GM19463 (cell line): ENCODE measurements around the gene TMEM242.

ENCODE experiments used
- ATAC-seq: cut with Tn5 transposase; IDR thresholded peaks from one replicate; pipeline ENCODE4 v1.9.1; 2021; ENCODE audit warnings: mild to moderate bottlenecking, moderate library complexity; ENCODE audit not compliant: unreplicated experiment

The TMEM242 gene

DNA sequence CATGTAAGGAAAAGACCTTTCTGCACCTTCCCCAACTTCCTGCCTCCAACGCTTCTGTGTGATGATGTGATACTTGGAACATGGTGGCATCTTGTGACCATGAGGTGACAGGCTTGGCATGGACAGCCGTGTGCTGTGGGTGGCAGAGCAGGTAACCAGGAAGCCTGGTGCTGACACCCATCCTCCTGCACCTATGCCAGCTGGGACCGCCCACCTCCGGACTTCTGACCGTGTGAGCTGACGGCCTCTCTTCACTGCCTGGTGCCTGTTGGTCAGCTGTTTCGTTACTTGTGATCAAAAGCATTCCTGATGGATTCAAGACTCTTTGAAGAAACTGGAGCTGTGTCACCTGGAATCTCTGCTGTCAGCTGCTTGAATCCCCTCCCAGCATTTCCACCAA lies 70.3 kb downstream of the TMEM242 start:
- no peak for ATAC-seq

DNA sequence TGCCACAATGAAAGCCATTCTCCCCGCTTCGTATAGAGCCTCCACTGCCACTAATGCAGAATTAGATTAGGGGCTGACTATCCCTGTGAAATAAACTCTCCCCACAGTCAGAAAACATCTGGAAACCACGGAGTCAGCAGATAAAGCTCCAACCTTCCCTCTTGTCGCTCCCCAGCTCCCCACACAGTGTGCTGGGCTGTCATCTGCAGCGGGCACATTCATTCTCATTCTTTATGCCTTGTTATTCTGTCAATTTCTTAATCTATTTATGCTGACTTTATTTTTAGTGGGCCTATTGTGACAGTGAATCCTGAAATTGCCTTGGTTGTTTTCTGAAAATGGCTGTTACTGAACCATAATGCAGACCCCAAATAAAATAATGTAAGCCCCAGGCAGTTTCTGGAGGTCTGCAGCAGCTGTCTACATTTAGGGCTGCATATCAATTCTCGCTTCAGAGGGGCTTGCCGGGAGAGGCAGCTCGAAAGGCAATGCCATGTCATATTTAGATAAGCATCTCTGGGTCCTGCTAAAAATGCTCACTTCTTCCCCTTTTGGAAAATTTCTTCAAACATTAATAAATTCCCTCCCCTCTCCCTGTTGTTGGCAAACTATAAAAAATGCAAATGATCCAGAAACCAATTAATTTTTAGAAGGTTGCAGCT lies 71.6 kb downstream of the TMEM242 start:
- ATAC-seq: no peak

DNA sequence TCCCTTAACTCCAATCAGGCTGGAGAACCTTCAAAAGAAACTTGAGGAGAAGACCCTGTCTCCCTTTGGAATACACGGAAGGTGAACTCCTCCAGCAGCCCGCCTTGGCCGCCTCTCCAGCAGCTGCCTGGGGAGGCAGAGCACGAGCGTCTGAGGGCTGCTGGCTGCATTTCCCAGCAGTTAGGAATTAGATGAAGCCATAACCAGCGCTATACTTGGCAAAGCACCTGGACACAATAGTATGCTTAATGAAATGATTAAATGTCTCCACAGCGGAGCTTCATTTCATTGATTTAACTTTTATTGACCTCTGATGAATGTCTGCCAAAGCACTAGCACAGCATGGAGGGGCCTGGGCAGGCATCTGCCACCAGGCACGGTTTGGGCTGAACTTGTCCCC lies 73.5 kb downstream of the TMEM242 start:
- ATAC-seq: no peak

DNA sequence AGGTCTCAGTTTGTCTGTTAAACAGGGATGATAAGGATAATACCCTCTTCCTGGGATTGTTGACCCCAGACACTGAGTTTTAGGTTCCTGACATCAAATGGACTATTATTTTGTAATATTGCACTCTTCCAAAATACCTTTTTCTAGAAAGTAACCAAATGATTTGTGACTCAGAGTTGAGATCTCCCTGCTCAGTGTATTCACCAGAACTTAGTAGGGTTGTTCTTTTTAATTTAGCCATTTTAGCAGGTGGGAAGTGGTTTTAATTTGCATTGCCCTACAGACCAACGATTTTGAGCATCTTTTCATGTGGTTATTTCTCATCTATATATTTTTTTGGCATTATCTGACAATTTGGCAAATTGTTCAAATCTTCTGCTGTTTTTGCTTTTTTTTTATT lies 75.1 kb downstream of the TMEM242 start:
- ATAC-seq: no peak

DNA sequence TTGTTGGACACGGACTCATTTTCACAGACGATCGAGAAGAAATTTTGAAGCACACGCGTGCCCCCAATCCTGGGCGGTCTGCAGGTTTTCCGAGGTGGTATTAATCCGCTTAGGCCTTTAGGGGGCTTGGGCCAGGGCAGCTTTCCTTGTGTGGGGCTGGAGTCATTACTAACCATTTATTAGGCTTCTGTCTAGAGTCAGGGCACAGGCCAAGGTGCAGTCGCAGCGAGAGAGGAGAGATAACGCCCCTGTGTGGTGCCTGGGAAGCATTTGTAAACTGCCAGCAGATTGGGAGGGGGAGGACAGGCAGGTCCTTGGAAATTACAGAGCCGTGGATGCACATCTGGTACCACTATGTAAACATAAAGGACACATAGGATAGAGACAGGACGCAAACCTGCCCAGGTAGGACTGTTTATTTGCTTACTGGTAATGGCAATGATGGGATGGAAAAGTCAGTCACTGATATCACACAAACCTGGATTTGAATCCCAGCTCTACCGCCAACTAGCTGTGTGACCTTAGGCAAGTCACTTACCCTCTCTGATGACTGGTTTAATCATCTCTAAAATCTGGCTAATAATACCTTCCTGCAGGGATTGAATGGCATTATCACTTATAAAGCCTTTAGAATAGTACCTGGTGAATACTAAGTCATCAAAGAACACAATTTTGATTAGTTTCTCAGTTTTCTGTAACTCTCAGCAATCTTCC lies 76.4 kb downstream of the TMEM242 start:
- no peak for ATAC-seq

DNA sequence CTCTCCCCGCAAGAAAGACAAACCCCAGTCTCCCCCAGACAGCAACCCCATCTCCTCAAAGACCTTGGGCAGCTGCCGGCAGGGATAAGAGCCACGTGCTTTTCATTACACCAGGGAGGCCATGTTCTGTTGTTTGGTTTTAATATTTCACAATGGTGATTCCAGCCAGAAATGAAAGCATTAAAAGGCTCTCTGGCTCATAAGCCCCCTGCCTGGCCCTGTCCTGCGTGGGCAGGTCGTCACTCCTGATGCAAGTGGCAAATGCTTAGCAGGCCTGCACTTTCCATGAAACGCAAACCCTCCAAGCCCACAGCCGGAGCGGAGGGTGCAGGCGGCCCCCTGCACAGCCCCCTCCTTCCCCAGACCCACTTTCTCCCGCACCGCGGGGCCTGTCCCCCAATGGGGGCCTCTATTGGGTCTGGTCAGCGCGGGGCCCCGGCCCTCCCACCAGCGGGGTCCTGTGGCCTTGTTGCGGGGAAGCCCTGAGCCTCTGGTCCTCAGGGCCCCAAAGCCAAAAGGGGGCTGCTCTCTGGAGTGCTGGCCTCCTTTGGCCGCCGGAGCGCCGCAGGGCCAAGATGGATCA lies 77.2 kb downstream of the TMEM242 start:
- no peak for ATAC-seq

DNA sequence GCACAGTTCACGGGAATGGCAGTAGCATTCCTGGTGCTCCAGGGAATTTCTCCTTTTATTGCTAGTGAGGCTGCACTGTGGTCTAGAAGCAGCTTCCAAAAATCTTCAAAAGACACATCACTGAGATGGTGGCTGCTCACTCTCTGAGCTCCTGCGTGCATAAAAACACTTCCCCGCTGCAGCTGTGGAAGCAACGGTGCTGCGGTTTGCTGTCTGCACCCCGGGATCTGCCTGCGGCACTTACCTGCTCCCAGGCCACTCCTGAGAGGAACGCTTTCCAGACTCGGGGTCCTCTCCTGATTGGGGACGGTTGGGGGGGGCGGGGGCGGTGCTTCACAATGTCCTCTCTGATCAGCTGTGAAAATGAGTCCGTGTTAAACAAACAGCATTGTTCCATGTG lies 77.9 kb downstream of the TMEM242 start:
- no peak for ATAC-seq

DNA sequence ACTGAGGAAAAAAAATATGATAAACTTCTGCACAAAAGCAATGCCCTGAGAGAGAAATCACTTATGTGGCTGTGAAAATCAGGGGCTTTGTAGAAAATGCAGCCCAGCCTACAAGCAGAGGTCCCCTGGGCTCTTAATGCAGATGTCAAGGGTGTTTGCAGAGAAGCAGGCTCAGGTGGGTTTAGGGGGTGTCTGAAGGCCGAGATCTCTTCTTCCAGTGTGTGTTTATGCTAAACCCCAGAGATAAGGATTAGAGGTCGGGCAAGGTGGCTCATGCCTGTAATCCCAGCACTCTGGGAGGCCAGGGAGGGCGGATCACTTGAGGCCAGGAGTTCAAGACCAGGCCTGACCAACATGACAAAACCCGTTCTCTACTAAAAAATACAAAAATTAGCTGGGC lies 78.5 kb downstream of the TMEM242 start:
- no peak for ATAC-seq

DNA sequence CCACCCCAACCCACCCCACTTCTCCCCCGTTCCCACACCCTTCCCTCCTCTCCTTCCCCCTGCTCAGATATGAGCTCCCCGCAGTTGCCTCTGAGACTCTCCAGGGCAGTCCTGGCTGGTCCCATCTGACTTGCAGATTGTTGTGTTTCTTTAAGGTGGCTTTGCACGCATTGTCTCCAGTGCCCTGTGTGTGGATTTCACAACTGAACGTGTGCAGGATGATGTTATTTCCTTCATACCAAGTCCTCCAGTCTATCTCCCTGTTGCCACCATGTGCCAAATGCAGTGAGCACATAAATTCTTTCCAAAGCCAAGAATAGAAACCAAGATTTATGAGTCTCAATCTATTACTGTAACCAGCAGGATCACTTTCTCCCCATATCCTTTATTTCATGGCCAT lies 79.1 kb downstream of the TMEM242 start:
- ATAC-seq: no peak

DNA sequence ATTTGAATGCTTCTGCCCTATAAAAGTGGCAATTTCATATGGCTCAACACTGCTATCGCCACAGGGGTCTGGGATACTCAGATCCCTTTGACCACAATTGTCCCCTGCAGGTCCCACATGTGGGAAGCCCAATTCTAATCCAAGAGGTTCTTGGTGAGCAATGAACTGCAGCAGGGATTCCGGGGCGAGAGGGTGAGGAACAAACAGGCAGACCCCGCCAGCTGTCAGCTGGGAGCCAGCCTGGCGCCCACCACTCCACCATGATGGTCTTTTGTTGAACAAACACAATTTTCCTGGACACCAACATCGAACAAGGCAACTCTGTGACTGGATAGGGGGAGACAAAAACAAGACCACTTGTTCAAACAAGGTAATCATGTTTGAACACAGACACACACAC lies 80.5 kb downstream of the TMEM242 start:
- no peak for ATAC-seq

DNA sequence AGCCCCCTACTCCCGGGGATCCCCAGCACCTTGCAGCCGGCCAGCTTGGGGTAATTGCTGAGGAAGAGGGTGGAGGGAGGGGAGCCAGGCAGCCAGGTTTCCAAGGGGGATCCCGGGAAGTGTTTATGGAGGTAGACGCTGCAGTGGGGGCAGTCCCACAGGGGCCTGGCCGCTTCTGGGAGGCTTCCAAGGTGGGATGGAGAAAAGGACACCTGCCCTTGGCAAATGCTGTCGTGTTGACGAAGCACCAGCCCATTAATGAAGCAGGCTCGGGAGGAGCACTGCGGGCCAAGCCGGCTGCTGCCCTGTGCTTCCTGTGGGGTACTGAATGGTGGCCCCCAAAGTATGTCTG lies 82.4 kb downstream of the TMEM242 start:
- no peak for ATAC-seq

DNA sequence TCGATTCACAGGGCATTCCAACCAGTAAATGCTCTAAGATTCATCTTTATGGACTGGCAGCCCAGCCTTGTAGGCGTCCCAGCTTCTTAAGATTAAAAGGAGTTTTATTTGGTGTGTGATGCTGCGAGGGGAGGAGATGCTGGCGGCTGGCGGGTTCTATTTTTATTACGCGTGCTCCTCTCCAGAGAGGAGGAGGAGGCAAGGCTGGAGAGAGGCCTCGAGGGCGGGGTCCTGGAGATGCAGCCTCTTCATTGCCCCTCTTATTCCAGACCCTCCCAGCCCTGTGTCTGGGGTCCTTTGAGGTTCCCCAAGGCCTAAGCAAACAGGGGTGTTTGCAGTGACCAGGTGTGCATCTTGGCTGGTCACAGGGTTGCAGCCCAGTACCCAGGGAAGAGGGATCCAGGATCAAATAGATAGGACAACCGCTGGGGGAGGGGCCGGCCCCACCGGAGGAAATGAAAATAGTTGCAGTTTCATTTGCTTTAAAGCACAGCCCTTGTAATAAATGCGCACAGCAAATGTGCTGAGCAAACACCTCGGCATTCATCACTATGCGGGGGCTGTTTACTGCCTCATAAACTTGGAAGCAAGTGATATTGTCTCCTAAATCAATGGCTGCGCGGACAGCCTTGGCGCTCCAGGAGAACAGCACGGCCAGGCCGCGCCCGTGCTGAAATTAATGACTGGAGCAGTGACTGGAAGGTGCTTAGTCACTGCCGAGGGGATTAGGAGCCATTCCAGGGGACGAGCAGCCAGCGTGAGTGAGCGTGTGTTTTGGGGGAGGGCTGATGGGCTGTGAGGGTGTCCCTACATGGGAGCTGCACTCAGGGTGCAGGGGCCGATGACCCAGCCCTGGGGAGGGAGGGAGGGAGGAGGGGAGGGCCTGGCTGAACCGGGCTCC lies 83.0 kb downstream of the TMEM242 start:
- no peak for ATAC-seq

DNA sequence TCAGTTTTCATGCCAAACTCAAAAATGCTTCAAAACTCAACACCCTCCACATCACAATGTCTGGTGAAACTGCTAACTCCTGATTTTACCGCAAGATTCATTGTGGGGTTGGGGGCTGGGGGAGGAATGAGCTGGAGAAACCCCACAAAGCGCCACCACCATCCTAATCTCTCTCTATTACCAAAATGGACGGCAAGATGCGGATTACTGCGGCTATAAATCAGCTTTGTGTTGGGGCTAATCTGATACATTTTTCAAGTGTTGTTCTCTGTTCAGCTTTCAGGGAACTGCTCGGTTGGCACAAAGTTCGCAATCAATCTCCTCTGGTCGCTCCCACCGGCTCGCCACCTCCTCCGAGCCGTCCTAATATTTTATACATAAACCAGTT lies 83.7 kb downstream of the TMEM242 start:
- no peak for ATAC-seq
